ENCODE data around the gene CSGALNACT2.
"Not testable (repeated sequence)": the region's sequence is repeated elsewhere in the genome, so short reads cannot be mapped to it uniquely, and the experiment has no call there.

CSGALNACT2 gene

GRCh38 chr10:43145936-43146335 lies 7.7 kb downstream of the CSGALNACT2 start:
- DNase-seq: not testable (repeated sequence)

GRCh38 chr10:43151371-43151770 lies 13.1 kb downstream of the CSGALNACT2 start:
- no peak for DNase-seq

- DNase-seq: no peak
Measured at GRCh38 chr10:43153901-43154300, 15.7 kb downstream of the CSGALNACT2 start.

GRCh38 chr10:43155221-43155620 lies 17.0 kb downstream of the CSGALNACT2 start:
- DNase-seq: no peak

- no peak for DNase-seq
Measured at GRCh38 chr10:43155741-43156140, 17.5 kb downstream of the CSGALNACT2 start.

GRCh38 chr10:43156590-43157341 lies 18.5 kb downstream of the CSGALNACT2 start:
- DNase-seq: no peak

GRCh38 chr10:43158636-43159035 lies 20.4 kb downstream of the CSGALNACT2 start:
- DNase-seq: no peak

GRCh38 chr10:43160046-43160920 lies 22.0 kb downstream of the CSGALNACT2 start:
- peak; percentile 56 for DNase-seq

- DNase-seq: no peak
Measured at GRCh38 chr10:43160921-43161255, 22.6 kb downstream of the CSGALNACT2 start.

- no peak for DNase-seq
Measured at GRCh38 chr10:43162604-43163003, 24.4 kb downstream of the CSGALNACT2 start.

- no peak for DNase-seq
Measured at GRCh38 chr10:43166207-43166879, 28.1 kb downstream of the CSGALNACT2 start.

GRCh38 chr10:43166880-43167497 lies 28.7 kb downstream of the CSGALNACT2 start:
- no peak for DNase-seq

- DNase-seq: no peak
Measured at GRCh38 chr10:43167498-43167889, 29.2 kb downstream of the CSGALNACT2 start.

- DNase-seq: no peak
Measured at GRCh38 chr10:43170491-43170890, 32.2 kb downstream of the CSGALNACT2 start.

GRCh38 chr10:43172645-43173044 lies 34.4 kb downstream of the CSGALNACT2 start:
- no peak for DNase-seq

GRCh38 chr10:43173120-43173519 lies 34.9 kb downstream of the CSGALNACT2 start:
- DNase-seq: no peak

GRCh38 chr10:43174969-43175368 lies 36.7 kb downstream of the CSGALNACT2 start:
- no peak for DNase-seq

GRCh38 chr10:43176271-43176670 lies 38.0 kb downstream of the CSGALNACT2 start:
- DNase-seq: no peak

GRCh38 chr10:43177595-43177994 lies 39.4 kb downstream of the CSGALNACT2 start:
- no peak for DNase-seq

GRCh38 chr10:43181146-43181545 lies 42.9 kb downstream of the CSGALNACT2 start:
- DNase-seq: no peak

- DNase-seq: not testable (repeated sequence)
Measured at GRCh38 chr10:43183764-43184163, 45.5 kb downstream of the CSGALNACT2 start.

- DNase-seq: no peak
Measured at GRCh38 chr10:43186150-43186549, 47.9 kb downstream of the CSGALNACT2 start.

- DNase-seq: no peak
Measured at GRCh38 chr10:43187213-43187612, 49.0 kb downstream of the CSGALNACT2 start.

Measured in MV-4-11 (cell line).